GM18511 (cell line): ENCODE data around the gene USP34.
"Not testable (repeated sequence)": the region's sequence is repeated elsewhere in the genome, so short reads cannot be mapped to it uniquely, and the experiment has no call there.

Experiments
- ATAC-seq: cut with Tn5 transposase; IDR thresholded peaks from one replicate; pipeline ENCODE4 v1.9.1; 2021; ENCODE audit warnings: mild to moderate bottlenecking, moderate library complexity; ENCODE audit not compliant: unreplicated experiment

The USP34 gene

GRCh38 chr2:61461404-61461803 is 9.5 kb downstream of the USP34 start:
- ATAC-seq, result no peak

GRCh38 chr2:61460163-61460562 is 10.7 kb downstream of the USP34 start:
- ATAC-seq, result no peak

GRCh38 chr2:61456746-61457420 is 14.0 kb downstream of the USP34 start:
- ATAC-seq, result no peak

GRCh38 chr2:61456070-61456745 is 14.7 kb downstream of the USP34 start:
- no peak for ATAC-seq

- not testable (repeated sequence) for ATAC-seq
These were observed 15.9 kb downstream of the USP34 start for GRCh38 chr2:61454972-61455371.

- no peak for ATAC-seq
These were observed 16.5 kb downstream of the USP34 start for GRCh38 chr2:61454383-61454782.

GRCh38 chr2:61452392-61452791 is 18.5 kb downstream of the USP34 start:
- no peak for ATAC-seq

GRCh38 chr2:61451178-61451577 is 19.7 kb downstream of the USP34 start:
- no peak for ATAC-seq

- ATAC-seq, result peak; percentile 59
These were observed 20.7 kb downstream of the USP34 start for GRCh38 chr2:61450144-61450543.

GRCh38 chr2:61448229-61448628 is 22.7 kb downstream of the USP34 start:
- no peak for ATAC-seq

GRCh38 chr2:61446971-61447370 is 23.9 kb downstream of the USP34 start:
- not testable (repeated sequence) for ATAC-seq

- peak; percentile 95 for ATAC-seq
These were observed 27.4 kb downstream of the USP34 start for GRCh38 chr2:61443342-61444041.

GRCh38 chr2:61439241-61440002 is 31.5 kb downstream of the USP34 start:
- no peak for ATAC-seq

- ATAC-seq, result no peak
These were observed 32.2 kb downstream of the USP34 start for GRCh38 chr2:61438670-61439069.

GRCh38 chr2:61437170-61437569 is 33.7 kb downstream of the USP34 start:
- no peak for ATAC-seq

GRCh38 chr2:61436092-61436491 is 34.8 kb downstream of the USP34 start:
- no peak for ATAC-seq

GRCh38 chr2:61435291-61435690 is 35.6 kb downstream of the USP34 start:
- ATAC-seq, result no peak

- no peak for ATAC-seq
These were observed 36.6 kb downstream of the USP34 start for GRCh38 chr2:61434314-61434713.

- no peak for ATAC-seq
These were observed 37.3 kb downstream of the USP34 start for GRCh38 chr2:61433606-61434005.

GRCh38 chr2:61432990-61433389 is 37.9 kb downstream of the USP34 start:
- ATAC-seq, result no peak

- ATAC-seq, result no peak
These were observed 39.5 kb downstream of the USP34 start for GRCh38 chr2:61431345-61431744.
